Stimulated activated CD4-positive, alpha-beta T cell treated with anti-CD3 and anti-CD28 coated beads, TNF-alpha, amount 100 ng/mL, for 1 hour (primary cell): ENCODE results near the gene ASS1.
A peak's percentile ranks its signal among the peaks of the same experiment; 100 is the strongest.

ENCODE experiments used
- DNase-seq, 3 donors: peaks; one replicate each; pipeline ENCODE4 v3.0.0-alpha.2; 2020; ENCODE audit warnings: low read depth in 3 of 3, low spot score in 1 of 3

ASS1 gene

GRCh38 chr9:130452835-130453234, 8.1 kb downstream of the ASS1 start:
- no peak for DNase-seq

- DNase-seq: no peak
Measured at GRCh38 chr9:130453487-130453886, 8.7 kb downstream of the ASS1 start.

GRCh38 chr9:130454096-130454811, 9.5 kb downstream of the ASS1 start:
- no peak for DNase-seq

- no peak for DNase-seq
Measured at GRCh38 chr9:130454812-130455325, 10.1 kb downstream of the ASS1 start.

GRCh38 chr9:130458027-130458803, 13.5 kb downstream of the ASS1 start:
- no peak for DNase-seq

GRCh38 chr9:130458804-130459067, 14.0 kb downstream of the ASS1 start:
- no peak for DNase-seq

GRCh38 chr9:130459151-130459550, 14.4 kb downstream of the ASS1 start:
- DNase-seq: no peak

- no peak for DNase-seq
Measured at GRCh38 chr9:130459941-130460669, 15.3 kb downstream of the ASS1 start.

- DNase-seq: peak; percentile 16 to 75 (median 45)
Measured at GRCh38 chr9:130461218-130461630, 16.5 kb downstream of the ASS1 start.

GRCh38 chr9:130461731-130462130, 17.0 kb downstream of the ASS1 start:
- no peak for DNase-seq

GRCh38 chr9:130462685-130463540, 18.2 kb downstream of the ASS1 start:
- no peak for DNase-seq

GRCh38 chr9:130463763-130464745, 19.3 kb downstream of the ASS1 start:
- DNase-seq: no peak

GRCh38 chr9:130465383-130466096, 20.8 kb downstream of the ASS1 start:
- DNase-seq: no peak

- DNase-seq: no peak
Measured at GRCh38 chr9:130466537-130467217, 21.9 kb downstream of the ASS1 start.

GRCh38 chr9:130467316-130467715, 22.6 kb downstream of the ASS1 start:
- DNase-seq: no peak

- no peak for DNase-seq
Measured at GRCh38 chr9:130468566-130468965, 23.8 kb downstream of the ASS1 start.

GRCh38 chr9:130470269-130470668, 25.5 kb downstream of the ASS1 start:
- DNase-seq: no peak

GRCh38 chr9:130470950-130471349, 26.2 kb downstream of the ASS1 start:
- no peak for DNase-seq
